Stimulated activated CD8-positive, alpha-beta memory T cell treated with anti-CD3 and anti-CD28 coated beads, Interleukin-4, amount 100 ng/mL, for 1 hour (primary cell): ENCODE data around the gene RNMT.
"Not testable (repeated sequence)": the region's sequence is repeated elsewhere in the genome, so short reads cannot be mapped to it uniquely, and the experiment has no call there.

ENCODE experiments used
- DNase-seq, 2 donors: peaks; one replicate each; pipeline ENCODE4 v3.0.0-alpha.2; 2020; ENCODE audit warnings: low read depth in 2 of 2, low spot score in 1 of 2

Gene RNMT

DNA sequence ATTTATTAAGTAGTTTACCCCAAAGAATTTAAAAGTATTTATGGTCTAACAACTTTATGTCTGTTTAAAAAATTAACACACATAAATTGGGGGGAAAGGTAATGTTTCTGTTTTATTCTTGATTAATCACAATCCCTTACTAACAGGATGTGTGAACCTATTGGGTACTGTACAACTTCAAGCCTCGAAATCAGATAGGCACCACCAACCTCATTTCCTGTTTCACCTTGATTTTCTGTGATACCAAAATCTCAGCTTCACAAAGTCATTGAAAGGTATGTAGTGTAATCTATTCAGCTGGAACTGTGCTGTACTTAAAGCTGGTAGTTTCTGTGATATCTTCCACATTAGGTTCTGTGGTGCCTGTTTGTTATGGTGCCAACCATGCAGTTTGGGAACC is 4.0 kb downstream of the RNMT start:
- DNase-seq: no peak

DNA sequence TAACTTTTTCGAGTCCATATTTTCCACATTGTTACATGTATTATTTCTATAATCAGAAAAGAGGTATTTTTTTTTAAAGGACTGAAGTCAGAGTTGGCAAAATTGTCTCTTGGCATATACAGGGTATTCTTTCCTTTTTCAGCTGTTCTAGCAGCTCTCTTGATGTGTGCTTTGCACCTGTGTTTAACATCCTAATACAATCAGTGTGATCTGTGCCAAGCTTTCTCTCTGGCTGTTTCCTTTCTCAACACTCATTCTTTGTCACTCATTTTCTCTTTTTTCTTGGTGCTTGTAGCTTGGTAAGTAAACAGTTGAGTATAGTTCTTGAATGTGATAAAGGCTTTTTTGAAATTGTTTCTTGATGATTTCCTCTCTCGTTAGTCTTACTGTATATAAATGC is 9.2 kb downstream of the RNMT start:
- DNase-seq: no peak

DNA sequence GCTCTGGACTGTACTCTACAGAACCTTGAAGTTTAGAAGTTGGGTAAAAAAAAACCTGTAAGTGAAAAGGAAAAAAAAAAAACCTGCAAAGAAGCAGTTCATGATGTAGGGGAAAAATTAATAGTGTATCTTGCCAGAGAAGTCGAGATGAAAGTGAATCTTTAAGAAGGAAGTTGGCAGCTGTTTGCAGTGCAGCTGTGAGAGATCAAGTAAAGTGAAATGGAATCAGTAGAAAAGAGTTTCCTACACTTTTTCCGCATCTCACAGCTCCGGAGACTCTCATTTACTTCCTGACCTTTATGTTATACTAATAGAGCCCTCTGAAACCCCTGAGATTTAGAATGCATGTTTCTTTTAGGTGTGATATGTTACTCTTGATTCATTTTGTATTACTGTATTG is 19.2 kb downstream of the RNMT start:
- no peak for DNase-seq

DNA sequence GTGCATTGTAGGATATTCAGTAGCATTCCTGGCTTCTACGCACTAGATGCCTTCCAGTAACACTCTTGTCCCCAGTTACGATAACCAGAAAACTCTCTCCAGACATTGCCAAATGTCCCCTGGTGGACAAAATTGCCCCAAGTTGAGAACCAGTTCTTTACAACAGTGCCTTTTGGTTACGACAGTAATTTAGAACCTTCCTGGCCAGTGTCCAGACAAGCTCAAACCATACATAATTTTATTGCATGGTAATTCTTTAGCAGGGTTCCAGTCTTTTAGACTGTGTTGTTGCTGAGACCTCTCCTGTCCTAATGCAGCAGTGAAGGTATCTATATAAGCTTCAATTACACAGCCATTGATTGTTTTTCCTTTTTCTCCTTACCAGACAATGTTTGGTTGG is 20.2 kb downstream of the RNMT start:
- DNase-seq: no peak

DNA sequence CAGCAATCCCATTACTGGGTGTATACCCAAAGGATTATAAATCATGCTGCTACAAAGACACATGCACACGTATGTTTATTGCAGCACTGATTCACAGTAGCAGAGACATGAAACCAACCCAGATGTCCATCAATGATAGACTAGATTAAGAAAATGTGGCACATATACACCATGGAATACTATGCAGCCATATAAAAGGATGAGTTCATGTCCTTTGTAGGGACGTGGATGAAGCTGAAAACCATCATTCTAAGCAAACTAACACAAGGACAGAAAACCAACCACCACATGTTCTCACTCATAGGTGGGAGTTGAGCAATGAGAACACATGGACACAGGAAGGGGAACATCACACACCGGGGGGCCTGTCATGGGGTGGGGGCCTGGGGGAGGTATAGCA is 25.1 kb downstream of the RNMT start:
- DNase-seq: not testable (repeated sequence)

DNA sequence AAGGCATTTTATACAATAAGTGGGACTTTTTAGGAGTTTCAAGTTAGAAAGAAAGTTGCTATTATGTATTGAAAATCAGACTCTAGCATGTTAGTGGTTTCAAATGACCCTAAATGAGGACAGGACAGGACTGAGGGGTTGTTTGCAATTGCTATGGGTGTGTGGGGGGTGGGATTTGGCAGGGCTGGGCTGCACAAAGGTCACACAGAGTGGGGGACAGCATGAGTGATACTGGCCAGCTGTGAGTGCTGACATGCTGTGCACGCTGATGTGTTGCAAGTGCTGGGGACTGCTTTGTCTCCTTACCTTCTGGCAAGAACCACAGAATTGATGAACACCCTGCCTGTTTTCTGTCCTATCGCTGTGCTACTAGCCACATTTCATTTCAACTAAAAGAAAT is 29.8 kb downstream of the RNMT start:
- DNase-seq: no peak

DNA sequence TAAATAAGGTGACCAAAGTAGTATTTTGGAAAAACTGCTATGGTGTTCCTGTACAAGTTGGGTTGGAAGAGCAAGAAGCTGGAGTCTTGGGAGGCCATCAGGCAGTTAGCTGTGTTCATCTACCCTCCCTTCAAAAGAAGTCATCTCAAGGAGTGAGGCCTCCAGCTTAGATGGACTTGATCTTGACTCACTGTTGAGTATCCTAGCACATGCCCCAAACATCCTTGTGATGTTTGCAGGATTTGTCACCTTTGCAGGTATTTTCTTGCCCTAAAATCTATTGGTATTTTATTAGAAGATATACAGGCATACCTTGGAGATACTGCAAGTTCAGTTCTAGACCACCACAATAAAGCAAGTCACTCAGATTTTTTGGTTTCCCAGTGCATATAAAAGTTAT is 30.2 kb downstream of the RNMT start:
- no peak for DNase-seq

DNA sequence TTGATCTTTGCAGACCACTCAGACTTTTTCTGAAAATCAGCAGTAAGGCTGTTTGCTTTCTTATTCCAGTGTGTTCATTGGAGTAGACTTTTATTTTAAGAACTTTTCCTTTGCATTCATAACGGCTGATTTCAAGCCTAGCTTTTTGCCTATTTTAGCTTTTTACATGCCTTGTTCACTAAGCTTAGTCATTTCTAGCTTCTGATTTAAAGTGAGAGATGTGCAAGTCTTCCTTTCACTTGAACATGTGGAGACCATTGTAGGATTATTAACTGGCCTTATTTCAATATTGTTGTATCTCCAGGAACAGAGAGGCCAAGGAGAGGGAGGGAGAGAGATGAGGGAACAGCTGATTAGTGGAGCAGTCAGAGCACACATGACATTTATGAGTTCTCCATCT is 32.1 kb downstream of the RNMT start:
- no peak for DNase-seq

DNA sequence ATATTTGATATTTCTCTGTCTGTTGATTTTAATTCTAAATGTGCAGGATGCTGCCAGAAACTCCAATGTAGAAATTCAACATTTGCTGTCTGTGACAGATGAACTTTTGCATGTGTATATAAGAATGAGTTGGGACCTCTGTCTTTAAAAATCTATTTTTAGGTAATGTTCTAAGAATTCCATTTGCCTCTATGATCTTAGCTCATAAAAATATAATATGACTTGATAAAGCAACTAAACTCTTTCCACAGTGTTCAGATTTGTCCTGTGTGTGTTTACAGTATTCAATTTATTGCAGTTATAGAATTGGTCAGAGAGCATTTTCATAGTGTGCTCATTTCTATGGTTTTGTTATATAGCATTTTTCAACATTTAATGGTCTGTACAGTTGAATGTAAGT is 33.6 kb downstream of the RNMT start:
- DNase-seq: no peak

DNA sequence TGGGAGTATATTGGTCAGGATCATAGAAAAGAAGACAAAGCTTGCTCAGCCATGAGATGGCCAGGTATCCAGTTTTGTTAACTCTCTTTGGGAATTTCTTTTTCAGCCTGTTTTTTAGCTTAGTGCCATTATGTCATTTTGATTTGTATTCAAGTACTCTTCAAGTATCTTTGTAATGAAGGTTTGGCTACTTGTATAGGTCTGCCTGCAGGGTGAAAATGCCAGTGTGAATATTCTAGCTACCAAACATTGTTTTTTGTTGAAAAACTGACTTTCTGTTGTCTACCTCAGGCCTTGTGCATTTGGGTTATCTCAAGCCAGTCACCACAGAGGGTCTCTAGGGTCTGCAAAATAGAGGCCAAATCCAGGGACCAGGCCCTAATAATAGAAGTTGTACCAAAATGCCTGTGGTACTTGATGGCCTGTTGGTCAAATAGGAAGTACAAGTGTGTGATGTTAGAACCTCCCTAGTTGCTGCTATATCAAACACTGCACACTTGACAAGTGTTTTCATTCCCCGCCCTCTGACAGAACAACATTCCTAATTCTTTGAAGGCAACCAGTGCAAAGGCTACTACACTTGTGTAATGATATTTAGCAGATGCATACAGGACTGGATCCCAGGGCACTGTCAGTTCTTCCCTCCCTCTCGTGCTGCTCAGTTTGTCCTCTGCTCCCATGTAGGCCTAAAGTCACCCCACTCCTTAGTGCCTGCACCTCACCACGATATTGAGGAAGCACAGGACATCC is 36.4 kb downstream of the RNMT start:
- DNase-seq: no peak

DNA sequence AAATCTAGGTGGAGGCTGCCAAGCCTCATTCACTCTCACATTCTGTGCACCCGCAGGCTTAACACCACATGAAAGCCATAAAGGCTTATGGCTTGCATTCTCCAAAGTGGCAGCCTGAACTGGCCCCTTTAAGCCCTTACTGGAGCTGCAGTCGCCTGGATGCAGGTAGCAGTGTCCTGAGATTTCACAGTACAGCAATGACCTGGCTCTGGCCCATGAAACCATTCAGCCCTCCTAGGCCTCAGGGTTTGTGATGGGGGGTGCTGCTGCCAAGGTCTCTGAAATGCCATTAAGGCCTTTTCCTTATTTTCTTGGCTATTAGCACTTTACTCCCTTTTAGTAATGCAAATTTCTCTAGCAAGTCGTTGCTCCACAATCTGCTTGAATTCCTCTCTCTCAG is 48.6 kb downstream of the RNMT start:
- DNase-seq: no peak

DNA sequence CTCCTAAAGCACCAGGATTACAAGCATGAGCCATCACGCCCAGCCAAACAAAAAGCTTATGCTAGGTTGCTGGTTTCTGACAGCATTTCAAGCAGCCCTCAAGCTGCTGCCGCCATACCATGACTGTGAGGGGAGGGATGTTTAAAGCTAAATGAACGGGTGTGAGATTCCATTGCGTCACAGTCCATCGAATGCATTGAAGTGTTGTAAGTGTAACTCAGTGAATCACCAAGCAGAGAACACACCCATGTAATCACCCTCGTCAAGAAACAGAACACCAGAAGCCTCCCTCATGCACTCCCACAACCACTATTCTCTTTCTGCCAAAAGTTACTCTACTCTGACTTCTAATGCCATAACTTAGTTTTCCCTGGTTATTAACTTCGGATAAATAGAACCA is 64.7 kb downstream of the RNMT start:
- no peak for DNase-seq

DNA sequence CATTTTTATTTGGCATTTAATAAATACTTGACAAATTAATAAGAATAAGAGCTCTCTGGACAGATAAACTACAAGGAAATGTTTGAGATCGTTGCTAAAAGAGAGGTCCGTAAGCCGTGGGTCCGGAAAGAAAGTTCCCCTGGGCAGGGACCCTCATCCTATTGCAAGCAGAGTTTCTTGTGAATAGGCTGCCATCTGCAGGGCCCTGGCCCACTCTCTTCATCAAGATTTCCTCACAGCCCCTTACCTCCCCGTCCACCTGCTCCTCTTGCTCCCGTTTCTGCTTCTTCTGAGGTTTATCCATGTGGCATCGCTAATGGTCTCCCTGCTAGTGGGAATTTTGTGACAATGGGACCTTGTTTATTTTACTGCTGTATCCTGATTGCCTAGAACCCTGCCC is 67.3 kb downstream of the RNMT start:
- DNase-seq: no peak

DNA sequence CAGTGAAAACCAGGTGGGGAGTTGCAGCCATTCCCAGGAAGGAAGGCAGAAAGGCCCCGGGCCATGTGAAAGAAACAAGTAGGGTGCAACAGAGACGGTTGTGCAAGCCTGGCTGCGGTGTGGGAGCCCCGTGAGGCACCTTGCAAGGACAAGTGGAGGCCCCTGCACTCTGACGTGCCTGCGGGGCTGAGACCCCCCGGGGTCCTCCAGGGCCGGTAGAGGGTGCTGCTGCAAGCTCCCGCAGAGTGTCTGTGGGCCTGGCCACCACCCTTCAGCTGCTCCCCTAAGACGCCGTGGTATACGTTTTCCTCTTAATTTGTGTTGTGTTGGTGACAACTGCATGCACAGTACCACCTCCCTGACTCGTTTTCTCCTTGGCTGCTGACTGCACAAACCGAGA is 70.0 kb downstream of the RNMT start:
- DNase-seq: no peak

DNA sequence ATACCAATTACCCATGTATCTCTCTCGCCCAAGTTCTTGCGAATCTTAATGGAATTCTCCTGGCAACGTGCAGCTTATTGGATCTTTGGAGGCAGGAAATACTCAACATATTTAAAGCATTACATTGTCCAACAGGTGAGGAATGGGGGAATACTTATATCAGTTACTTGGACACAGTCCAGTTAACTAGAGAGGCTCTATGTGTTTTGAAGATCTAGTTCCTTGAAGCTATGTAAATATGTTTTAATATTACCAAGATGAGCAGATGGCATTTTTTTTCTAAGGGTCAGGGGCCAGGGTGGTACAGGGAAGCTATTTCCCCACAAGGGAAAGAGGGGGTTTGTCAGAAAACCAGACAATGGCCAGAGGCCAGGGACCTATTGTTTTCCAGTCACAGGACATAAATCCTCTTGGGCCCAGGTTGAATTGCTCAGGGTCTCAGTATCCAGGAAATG is 70.7 kb downstream of the RNMT start:
- no peak for DNase-seq

DNA sequence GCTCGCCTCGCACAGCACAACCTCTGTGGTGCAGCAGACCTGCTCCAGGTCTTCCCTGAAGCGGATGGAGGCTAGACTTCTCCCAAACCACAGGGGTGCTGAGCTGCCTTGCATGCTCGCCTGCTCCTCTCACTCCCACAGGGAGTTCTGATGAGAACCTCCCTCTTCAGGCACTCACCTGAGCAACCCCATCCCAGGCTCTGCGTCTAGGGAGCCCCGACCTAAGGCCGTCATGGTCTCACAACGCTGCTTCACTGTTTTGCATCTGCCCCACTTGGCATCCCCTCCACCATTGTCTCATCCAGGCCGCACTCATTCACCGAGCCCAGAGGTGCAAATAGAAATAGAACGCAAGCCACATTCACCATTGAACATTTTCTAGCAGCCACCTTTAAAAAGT is 72.9 kb downstream of the RNMT start:
- DNase-seq: no peak

DNA sequence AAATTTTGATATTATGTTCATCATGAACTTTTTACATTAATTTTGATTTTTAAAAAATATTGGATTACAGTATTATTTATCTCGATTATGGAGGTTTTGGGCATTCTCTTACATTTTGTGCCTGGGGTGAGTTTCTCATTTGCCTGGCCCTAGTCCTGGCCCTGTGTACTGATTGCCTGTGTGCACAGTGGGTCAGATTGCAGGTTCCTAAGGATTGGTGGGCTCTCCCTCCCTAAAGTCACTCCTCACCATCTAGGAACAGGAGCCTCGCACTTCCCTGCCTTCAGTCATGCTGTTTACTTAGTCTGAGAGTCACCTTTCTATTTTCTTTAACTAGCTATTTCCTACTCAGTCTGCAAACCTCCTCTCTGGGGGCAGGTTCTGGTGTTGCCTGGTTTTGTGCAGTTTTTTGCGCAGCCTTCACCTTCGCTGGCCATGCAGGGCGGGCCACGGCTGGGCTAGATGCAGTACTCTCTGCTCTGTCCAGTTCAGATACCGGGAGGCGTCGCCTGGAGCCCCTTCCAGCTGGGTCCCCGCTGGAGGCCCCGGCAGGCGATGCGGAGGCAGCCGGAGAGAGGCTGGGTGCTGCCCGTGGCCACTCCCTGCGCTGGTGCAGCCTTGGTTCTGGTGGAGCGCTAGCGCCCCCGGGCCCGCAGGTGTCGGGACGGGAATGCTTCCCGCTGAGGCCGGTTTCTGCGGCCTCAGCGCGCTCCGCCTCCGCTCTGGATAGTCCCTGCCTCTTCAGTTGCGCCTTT is 74.2 kb downstream of the RNMT start:
- DNase-seq: peak in 1 of 2 donors; percentile 5

DNA sequence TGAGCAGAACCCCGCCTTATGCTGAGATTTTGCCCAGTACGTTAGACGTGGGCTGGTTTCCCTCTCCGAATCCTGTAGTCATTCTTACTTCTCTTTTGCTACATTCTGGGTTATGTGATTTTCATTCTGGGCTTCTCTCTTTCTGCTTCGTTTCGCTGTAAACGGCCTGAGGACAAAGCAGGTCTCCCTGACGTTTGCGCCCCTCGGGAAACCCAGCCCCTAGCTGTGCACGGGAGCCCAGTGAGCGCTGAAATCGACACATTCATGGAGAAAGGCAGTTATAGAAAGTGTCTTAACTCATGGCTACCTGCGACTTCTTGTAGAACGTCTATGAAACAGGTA is 74.8 kb downstream of the RNMT start:
- no peak for DNase-seq

DNA sequence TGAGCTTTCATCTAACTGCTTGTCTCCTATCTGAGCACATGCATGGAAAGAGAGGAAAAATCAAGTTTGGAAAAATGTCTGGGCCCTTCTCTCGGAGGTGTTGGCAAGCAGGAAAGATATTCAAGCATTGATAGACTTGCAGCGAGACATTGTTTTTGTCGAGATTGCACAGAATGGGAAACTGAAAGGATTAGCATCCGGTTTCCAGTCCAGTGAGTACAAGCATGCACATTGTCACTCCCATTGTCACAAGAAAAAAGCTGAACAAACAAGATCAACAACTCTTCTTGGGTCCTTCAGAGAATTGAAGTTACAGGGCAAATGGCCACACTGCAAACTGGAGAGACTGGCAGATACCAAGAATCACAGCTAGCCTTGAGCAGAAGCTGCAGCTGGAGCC is 77.8 kb downstream of the RNMT start:
- DNase-seq: no peak

DNA sequence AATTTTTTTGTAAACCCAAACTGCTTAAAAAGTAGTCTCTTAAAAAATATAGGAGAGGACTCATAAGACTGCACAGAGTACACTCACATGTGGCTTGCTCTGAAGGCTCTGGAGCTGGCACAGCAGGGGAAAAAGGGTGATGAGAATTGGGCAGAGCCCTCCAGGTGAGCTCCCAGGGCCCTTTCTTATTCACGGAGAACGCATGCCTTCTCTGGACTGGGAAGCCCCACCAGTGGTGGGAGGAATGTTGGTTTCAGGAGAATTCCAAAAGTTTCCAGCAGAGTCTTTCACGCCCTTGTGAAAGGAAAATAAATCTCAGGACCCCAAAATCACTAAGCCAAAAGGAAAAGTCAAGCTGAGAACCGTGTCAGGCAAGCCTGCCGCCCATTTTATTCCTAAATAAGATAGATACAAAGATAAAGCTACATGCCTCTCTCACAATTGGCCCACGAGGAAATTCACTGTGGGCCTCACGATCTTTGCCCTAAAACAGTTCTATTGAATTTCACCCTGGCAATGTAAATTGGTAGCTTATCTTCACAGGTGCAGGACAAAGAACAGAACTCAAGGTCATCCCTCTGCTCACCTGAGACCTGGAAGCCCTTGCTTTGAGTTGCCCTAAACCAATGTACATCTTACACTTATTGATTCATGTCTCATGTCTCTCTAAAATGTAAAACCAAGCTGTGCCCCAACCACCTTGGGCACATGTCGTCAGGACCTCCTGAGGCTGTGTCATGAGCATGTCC is 82.0 kb downstream of the RNMT start:
- DNase-seq: no peak

DNA sequence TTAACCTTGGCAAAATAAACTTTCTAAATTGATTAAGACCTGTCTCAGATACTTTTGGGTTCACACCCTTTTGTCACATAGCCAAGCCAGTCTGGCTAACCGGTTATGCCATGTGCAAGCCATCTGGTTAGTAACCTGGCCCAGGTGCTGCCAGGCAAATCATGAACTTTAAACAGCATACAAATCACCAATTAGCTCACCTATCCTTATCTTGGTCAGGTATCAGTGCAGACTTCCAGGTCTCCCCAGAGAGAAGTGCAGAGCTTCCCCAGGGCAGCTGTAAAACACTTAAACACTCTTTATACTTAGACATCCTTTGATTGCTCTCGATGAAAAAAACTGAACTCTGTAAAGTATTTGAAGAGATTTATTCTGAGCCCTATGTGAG is 82.6 kb downstream of the RNMT start:
- DNase-seq: no peak

DNA sequence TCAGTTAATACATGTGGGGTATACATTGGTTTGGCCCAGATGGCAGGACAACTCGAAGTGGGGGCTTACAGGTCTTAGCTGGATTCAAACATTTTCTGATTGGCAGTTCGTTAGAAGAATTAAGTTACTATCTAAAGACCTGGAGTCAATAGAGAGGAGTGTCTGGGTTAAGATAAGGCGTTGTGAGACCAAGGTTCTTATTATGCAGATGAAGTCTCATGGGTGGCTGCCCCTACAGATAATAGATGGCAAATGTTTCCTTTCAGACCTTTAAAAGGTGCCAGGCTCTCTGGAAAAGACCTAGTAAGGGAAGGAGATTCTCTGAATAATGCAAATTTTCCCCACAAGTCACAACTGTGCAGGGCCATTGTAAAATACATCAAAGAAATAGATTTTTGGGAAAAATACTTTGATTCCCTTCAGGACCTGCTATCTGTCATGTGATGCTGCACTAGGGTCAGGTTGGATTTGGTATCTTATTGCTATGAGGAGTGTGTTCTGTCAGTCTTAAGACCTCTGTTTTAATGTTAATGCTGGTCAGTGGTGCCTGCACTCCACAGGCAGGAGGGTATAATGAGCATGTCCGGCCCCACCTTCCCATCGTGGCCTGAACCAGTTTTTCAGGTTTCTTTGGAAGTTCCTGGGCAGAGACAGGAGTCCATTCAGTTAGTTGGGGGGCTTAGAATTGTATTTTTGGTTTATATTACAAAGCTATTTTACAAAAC is 83.2 kb downstream of the RNMT start:
- DNase-seq: no peak
